GM18873 (cell line): Measurements from ENCODE around the gene UBE2D3.
"Not testable (repeated sequence)": the region's sequence is repeated elsewhere in the genome, so short reads cannot be mapped to it uniquely, and the experiment has no call there.

Experiments used
- ATAC-seq: cut with Tn5 transposase; IDR thresholded peaks from one replicate; pipeline ENCODE4 v1.9.1; 2021; ENCODE audit warnings: mild to moderate bottlenecking, moderate library complexity, moderate number of reproducible peaks; ENCODE audit not compliant: unreplicated experiment, low FRiP score

The UBE2D3 gene

DNA sequence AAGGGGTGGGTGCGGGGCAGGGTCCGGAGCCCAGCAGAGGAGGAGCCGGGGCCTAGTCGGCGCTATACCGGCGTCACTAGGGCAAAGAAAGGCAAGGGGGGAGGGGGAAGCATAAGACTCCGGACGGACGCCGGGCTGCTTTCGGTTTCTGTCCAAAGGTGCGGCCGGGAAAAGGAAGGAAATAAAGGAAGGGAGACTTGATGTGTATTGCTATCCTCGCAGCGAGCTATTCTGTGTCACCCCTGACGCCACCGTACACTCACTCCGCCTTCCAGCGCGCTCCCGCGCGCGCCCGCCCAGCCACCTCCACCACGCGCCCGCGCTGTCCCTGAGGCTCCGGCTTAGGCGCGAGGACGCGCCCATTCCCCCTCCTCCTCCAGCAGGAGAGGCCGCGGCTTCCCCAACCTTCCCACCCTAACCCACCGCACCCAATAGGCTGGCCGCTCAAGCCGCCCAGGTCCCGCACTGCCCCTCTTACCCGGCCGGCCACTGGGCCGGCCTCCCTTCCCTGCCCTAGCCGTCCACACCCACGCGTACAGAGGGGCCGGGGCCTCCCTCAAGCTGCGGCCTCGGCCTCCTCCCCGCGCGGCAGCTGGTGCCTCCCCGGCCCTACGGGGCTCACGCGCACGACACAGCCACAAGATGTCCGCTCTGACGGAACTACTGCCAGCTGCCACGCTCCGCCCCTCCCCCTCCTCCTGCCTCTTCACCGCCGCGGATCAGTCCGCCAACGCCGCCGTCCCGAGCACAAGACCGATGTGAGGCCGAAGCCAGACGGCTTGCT is at the start of gene UBE2D3:
TSS of gene UBE2D3 (minus strand) at position 662 of the 784 bp plus-strand sequence. CDS start 1,043 bp downstream, outside the sequence.
- peak; percentile 20 for ATAC-seq

DNA sequence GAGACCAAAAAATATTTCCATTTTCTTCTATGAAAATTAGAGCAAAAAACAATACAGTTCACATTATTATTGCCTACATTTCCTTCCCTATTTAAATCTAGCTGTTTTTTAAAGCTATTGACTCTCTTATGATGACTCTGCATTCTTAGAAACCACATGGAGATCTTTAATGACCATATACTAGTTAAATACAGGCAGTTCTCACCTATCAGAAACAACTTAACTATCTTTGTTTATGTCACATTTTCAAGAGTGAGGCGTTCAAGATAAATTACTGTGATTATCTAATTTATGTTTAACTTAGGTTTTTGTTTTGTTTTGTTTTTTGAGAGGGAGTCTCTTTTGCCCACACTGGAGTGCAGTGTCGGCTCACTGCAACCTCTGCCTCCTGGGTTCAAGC is 44.4 kb upstream of the UBE2D3 start:
- ATAC-seq = no peak

DNA sequence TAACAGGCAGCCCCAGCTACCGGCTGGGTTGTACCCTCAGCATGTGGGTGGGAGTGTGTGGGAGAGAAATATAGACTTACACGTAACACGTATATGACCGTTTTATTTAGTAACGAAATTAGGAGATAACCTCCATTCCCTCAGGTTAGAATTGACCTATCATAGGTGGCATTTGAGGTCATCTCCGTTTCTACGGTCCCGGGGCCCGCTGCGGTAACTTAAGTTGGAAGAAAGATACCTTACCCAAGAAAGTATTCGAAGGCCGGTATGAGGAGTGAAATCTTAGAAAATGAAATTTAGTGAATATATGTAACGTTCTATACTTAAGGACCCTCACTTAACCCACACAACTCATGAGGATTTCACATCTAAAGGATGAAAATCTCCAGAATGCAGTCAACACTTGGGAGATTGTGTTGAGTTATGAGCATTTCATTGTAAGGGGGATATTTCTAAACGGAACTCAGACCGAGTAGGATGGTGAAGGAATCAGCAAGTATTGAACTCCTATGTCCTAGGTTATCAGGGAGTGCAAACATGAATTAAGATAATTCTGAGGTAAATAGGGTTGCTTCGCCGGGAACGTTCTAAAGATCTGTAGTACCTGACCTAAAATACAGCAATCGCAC is 42.3 kb upstream of the UBE2D3 start:
- peak; percentile 25 for ATAC-seq

DNA sequence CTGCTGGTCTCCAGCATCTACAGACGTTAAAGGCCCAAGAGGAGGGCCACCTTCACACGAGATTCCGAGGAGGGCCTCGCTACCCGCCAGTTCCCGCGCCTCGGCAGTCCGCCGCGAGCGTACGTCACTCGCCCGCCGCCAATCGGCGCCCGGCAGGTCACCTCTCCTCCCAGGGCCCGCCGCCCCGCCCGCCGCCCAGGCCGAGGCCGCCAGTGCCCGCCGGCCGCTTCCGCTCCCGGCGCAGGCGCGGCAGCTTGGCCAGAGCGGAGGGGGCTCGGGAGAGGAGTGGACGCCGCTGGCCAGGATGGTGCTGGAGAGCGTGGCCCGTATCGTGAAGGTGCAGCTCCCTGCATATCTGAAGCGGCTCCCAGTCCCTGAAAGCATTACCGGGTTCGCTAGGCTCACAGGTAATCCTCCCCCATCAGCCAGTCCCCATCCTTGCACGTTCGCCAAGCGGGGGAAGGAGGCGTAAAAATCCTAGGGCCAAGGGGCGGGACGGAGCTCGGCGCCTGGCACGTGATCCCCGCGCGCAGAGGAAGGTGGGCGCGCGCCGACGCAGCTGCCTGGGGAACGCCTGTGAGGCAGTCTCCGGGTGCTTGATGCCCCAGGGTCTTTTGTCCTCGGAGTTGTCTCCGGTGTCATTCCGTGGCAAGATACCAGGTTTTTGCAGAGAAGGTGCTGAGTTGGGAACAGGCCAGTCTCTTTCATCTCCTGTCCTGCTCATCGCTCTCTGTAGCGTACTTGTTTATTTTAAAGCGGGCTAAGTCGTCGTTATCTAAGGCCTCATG is 41.6 kb upstream of the UBE2D3 start, which contains the start of gene CISD2:
TSS of gene CISD2 (plus strand) at position 212 of the 788 bp plus-strand sequence. CDS start at position 305, 93 bp downstream.
- ATAC-seq = peak; percentile 80

DNA sequence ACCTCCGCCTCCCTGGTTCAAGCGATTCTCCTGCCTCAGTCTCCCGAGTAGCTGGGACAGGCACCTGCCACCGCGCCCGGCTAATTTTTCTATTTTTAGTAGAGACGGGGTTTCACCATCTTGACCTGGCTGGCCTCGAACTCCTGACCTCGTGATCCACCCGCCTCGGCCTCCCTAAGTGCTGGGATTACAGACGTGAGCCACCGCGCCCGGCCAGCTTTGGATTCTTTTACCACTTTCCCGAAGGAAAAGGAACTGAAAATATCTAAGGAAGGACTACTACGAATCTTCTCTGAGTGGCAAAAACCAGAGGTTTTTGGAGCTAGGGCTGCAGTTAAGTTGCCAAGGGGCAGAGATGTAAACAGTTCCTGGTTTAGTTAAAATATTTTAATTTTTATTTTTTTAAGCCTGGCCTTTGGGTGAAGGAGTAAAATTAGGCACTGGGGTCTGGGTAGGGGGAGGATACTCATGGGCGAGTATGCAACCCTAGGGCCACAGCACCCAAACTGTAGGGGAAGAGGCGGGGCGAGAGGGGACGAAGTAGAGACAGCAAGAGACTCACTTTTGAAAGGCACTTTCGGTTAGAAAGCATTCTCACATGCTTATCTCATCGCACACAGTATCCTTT is 40.9 kb upstream of the UBE2D3 start:
- no peak for ATAC-seq

DNA sequence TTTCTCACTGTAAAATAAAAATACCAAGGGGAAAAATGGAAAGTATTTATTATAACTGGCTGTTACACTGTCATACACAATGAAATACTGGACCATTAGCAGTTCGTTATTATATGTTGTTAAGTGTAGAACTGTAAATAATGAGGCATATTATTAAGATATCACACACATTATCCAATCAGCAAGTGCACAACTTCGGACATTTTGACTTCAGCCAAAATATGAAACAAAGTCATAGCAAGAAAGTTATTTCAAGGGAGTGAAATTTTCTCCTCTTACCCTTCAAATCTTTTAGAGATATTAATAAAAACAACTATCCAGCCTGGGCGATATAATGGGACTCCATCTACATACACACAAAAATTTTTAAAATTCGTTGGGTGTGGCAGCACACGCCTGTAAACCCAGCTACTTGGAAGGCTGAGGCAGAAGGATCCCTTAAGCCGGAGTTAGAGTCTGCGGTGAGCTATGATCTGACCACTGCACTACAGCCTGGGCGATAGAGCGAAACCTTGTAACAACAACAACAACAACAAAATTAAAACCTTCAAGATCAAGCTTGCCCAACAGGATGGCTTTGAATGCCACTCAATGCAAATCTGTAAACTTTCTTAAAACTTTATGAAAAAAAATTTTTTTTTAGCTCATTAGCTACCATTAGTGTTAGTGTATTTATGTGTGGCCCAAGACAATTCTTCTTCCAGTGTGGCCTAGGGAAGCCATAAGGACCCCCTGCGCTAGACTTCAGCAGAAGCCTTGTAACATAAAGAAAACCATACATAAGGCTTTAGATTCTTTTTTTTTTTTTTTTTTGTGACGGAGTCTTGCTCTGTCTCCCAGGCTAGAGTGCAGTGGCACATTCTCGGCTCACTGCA is 40.2 kb upstream of the UBE2D3 start:
- ATAC-seq = peak; percentile 20

DNA sequence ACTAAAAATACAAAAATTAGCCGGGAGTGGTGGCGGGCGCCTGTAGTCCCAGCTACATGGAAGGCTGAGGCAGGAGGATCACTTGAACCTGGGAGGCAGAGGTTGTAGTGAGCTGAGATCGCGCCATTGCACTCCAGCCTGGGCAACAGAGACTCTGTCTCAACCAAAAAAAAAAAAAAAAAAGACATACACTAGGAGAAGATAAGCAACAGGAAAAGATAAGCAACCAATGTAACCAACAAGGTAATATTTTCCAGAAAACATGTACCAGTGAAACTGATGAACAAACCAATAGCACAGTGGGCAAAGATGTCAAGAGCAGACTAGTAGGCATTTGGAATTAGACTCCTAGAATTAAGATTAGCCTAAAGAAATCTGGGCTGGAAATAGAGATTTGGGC is 38.0 kb upstream of the UBE2D3 start:
- not testable (repeated sequence) for ATAC-seq

DNA sequence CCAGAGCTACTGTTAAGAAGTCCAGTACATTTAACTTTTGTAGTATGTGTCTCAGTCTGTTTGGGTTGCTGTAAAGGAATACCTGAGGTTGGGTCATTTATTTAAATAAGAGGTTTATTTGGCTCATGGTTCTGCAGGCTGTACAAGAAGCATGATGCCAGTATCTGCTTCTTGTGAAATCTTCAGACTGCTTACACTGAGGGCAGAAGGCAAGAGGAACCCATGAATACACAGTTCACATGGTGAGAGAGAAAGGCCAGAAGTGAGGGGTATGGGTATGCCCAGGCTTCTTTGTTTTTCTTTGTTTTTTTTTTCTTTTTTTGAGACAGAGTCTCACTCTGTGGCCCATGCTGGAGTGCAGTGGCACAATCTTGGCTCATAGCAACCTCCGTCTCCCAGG is 35.4 kb upstream of the UBE2D3 start:
- ATAC-seq = no peak

DNA sequence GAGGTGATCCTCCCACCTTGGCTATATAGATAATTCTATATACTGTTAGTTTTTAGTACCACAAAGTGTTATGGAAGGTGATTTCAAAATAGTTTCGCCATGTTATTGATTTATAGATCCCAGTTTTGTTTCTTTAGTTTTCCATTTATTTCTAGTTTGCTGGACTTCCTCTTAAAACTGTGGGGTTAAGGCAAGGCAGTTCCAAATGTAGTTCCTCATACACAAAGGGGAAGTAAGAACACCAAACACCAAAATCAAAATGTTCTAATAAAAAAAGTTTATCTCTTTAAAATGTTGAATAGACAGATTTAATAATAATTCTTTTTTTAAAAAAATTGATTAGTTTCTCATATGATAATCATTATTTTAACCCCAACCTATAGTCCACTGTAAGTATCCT is 34.7 kb upstream of the UBE2D3 start:
- no peak for ATAC-seq

DNA sequence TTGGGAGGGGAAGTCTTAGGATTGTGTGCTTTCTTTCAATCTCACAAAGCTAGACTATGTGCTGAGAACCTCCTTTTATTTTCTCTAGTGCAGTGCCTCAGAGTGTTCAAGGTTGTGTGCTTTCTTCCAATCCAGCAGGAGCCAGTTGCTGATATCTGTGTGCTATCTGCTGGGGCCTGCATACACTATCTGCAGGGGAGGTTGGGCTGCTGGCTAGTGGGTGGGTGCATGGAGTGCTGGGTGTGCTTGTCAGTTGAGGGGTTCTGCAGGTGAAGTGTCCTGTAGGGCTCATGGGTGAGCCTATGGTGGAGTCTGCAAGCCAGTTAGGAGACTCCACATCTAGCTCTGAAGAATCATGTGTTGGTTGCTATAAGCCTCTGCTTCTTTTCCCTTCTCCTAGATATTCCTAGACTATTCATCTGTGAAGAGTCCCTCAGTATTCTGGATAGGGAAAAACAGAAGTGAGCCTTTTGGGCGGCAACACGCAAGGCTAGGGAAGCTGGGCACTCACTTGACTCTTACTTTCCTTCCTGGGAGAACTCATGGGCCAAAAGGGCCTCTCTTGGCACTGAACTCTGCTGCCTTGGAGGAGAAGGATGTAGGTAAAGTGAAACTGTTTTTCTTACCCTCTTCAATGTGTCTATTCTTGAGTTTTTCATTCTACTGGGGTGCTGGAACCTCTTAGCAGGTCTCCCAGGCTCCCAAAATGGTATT is 33.4 kb upstream of the UBE2D3 start:
- ATAC-seq = no peak

DNA sequence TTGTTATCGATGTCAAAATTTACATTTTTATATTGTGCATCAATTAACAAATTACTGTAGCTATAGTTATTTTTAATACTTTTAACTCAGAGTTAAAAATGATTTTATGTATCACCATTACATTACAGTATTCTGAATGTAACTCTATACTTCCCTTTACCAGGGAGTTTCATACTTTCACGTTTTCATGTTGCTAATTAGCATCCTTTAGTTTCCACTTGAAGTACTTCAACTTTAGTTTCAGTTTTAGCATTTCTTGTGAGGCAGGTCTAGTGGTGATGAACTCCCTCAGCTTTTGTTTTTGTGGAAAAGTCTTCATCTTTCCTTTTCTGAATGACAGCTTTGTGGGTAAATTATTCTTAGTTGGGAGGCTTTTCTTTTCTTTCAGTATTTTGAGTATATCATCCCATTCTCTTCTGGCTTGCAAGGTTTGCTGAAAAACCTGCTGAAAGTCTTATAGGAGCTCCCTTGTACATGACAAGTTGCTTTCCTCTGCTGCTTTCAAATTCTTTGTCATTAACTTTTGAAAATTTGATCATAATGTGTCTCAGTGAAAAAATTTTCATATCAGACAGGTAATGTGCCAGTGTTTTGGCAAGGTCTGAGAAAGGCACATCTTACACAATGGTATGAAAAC is 31.6 kb upstream of the UBE2D3 start:
- ATAC-seq = no peak

DNA sequence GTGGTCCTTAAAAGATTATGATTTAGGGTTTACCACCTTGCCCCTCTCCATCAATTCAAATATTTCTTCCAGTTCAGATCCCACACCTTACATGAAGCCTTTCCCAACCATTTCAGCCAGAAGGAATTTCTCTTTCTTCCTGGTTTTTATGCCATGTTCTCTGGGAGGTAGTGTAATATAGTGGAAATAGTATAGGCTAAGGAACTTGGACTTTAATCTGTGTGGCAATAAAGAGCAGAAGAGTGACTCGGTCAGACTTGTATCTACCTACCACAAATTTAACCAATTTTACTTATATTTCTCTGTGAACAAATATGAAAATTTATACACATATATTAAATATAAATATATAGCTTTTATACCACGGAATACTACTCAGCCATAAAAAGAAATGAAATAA is 23.0 kb upstream of the UBE2D3 start:
- no peak for ATAC-seq

DNA sequence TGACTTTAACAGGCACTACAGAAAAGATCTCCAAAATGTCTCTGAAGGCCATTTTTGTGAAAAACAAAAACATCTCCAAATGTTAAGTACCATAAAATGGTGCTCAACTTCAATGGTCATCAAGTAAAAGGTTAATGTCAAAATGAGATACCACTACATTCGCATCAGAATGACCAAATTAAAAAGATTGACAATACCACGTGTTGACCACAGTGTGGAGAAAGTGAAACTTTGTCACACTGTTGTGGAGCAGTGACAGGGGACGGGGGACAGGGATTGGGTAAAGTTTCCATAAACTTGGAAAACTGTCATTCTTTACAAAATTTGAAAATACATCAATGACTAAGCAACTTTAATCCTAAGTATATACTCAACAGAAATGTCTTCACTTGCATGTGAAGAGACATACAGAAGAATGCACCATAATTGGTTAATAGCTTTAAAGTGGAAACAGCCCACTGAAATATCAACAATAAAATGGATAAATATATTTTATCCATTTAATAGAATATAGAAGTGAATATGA is 22.3 kb upstream of the UBE2D3 start:
- no peak for ATAC-seq

DNA sequence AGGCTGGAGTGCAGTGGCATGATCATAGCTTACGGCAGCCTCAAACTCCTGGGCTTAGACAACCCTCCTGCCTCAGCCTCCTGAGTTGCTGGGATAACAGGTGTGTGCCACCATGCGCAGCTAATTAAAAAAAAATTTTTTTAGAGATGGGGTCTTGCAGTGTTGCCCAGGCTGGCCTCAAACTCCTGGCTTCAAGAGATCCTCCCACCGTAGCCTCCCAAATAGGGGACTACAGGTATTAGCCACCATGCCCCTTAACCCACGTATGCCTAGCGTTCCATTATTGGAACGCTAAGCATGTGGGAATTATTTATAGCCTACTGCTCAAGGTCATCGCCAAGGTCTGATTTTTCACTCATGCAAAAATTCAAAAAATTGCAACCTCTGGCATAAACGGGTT is 20.3 kb upstream of the UBE2D3 start:
- no peak for ATAC-seq

DNA sequence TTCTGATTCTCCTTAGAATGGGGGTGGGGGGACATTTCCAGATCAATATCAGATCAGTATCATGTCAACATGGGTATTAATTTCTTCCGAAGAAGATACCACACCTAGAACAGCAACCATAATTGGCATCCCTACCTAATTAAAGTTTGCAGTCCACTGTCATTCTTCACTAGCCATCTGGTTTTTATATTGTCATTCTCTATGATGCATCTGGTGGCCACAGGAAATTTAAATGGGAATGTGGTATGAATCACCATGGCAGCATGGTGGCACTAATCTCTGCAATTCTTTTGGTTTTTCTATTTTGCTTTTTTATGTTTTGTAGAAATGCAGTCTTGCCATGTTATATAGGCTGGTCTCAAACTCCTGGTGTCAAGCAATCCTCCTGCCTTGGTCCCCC is 16.6 kb upstream of the UBE2D3 start:
- no peak for ATAC-seq

DNA sequence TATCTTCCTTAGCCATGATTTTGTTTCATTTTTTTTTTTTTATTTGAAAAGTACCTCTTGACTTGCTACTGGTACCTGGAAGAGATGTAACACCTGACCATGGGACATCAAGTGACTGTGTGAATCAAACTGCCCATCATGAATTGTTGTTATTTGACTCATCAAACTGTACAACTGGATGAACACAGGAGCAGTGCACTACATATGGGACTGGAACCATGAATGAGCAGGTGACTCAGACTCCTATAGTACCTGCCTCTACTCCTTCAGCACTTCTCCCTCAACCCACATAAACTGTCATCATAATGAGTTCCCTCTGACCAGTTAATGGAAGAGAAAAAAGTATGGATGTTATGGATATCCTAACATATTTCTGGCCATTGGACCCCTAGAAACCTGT is 15.9 kb upstream of the UBE2D3 start:
- no peak for ATAC-seq

DNA sequence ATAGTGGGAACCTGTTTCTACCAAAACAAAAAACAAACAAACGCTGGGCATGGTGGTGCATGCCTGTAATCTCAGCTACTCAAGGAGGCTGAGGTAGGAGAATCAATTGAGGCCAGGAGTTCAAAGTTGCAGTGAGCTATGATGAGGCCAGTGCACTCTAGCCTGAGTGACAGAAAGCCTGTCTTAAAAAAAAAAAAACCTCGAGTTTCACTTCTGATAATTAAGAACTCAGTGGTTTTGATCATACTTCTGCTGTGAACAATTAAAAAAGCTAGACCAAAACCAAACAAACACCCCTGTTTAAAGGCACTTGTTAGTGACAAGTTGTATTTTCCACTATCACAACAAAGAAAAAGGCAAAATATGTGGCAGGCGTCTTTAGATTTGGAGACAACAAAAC is 15.0 kb upstream of the UBE2D3 start:
- ATAC-seq = no peak

DNA sequence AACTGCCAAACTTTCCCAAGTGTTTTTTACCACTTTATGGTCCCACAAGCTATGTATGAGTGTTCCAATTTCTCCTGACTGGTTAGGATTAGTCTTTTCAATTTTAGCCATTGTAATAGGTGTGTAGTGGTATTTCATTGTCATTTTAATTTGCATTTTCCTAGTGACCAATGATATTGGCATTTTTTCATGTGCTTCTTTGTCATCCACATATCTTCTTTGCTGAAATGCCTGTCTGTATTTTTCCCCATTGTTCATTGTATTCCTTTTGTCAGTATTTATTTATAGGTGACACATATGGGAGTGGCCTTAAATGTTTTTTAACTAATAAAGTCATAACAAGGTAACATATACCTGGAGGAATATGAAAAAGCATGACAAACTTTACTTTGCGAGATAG is 9.2 kb upstream of the UBE2D3 start:
- no peak for ATAC-seq
